ENCODE data around the gene HAS3.
A peak's percentile ranks its signal among the peaks of the same experiment; 100 is the strongest.

The HAS3 gene

DNA sequence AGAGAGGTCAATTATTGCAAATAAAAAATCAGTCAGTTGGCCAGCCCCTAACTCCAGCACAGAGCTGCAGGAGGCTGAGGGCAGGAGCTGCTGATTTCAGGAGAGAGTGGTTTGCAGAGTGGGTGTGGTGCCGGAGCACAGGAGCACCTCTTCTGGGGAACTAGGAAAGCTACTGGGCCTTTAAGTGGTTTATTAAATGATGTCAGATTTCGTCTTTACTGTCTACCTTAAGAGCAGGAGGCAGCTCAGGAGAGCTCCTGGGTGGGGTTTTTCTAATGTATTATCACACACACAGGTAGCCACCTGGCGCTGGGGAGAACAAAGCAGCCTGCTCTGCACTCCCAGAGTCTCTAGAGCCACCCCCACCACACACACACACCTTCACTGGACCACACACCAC, 11.5 kb upstream of the HAS3 start:
- DNase-seq, result no peak

GRCh38 chr16:69094501-69094900, 11.0 kb upstream of the HAS3 start:
- no peak for DNase-seq

DNA sequence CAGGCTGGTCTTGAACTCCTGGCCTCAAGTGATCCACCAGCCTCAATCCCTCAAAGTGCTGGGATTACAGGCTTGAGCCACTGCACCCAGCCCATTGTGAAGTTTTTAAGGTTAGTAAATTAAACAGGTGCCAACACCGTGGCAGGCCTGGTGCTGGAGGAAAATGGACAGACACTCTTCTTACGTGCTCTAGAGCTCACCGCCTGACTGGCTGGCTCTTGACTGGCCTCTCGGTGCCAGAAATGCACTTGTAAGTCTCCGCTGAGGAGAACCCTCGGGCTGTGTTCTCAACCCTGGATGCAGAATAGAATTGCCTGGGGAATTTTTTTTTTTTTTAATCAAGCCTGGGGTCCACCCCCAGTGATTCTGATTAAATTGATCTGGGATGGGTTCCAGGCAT, 10.3 kb upstream of the HAS3 start:
- no peak for DNase-seq

- DNase-seq, result no peak
Observed at GRCh38 chr16:69100071-69100691, 5.3 kb upstream of the HAS3 start.

DNA sequence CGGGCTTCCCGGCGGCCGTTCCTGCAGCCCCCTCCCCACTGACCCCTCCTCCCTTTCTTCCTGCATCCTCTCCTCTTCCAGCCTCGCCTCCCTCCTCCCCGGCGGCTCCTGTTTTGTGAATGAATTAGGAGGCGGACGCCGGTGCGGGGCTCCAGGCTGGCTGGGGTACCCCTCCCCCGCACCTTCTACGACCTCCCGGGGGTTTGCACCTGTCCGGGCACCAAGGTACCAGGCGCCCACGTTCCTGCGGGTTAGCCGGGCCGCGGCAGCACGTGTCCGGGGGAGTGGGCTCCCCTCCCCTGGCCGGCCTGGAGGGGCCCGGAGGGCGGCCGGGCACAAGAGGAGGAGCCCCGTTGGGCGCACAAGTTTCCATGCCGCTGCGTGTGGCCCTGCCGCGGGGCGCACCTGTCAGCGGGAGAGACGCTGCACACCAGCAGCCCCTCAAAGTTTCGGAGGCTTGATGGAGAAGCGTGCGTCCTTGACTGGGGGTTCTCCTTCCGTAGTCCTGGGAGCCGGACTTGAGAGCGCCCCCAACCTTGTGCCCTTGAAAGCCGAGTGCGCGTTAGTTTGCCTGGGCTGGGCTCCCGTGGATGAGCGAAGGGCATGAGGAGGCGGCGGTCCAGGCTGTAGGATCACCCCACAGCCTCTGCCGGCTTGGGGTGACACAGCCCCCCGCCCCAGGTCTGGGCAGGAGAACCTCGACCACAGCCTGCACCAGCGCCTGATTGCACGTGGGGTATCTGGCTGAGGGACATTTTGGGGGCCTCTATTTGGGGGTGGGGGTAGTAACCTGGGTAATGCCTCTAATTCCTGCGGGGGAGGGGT, 1.2 kb downstream of the HAS3 start:
- DNase-seq, result no peak

DNA sequence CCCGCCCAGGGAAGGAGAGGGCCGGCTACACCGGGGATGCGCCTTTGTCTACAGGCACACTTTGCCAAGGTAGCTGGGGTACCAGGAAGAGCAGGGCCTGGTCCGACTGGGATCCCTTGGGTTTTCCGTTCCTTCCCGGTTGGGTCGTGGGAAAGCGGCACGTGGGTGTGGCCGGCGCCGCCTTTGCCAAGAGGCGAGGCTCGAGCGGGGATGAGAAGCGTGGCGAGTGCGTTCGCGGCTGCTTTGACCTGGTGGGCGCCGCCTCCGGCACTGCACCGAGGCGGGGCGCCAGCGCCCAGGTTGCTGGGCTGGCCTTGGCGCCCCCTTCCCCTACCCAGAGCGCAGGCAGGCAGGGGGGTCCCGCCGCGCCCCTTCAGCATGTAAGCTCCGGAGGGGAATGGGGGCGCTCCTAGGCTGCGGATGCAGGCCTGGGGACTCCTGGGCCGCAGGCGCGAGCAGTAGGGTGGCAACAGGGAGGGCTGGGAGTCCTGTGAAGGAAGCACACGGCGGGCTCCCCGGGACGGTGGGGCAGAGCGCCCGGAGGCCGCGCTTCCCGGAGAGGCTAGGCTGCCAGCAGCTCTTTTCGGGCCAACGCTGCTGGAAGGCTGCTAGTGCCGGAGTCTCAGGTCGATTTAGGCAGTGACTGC, 2.0 kb downstream of the HAS3 start:
- DNase-seq, result no peak

GRCh38 chr16:69108064-69108904, 2.8 kb downstream of the HAS3 start:
- DNase-seq, result no peak

DNA sequence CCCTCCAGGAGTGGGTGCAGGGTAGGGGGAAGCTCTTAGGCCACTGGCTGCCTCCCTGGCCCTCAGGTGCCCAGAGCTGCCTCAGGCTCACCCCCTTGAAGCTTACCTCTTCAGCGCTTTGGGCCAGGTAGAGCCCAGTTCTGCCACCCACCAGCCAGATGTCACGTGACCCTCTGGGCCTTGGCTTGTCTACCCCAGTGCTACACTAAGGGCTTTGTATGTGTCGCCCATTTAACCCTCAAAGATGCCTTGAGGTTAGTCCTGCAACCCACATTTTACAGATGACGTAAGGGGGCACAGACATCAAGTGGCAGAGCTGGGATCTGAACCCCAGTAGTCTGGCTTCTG, 3.4 kb downstream of the HAS3 start:
- no peak for DNase-seq

DNA sequence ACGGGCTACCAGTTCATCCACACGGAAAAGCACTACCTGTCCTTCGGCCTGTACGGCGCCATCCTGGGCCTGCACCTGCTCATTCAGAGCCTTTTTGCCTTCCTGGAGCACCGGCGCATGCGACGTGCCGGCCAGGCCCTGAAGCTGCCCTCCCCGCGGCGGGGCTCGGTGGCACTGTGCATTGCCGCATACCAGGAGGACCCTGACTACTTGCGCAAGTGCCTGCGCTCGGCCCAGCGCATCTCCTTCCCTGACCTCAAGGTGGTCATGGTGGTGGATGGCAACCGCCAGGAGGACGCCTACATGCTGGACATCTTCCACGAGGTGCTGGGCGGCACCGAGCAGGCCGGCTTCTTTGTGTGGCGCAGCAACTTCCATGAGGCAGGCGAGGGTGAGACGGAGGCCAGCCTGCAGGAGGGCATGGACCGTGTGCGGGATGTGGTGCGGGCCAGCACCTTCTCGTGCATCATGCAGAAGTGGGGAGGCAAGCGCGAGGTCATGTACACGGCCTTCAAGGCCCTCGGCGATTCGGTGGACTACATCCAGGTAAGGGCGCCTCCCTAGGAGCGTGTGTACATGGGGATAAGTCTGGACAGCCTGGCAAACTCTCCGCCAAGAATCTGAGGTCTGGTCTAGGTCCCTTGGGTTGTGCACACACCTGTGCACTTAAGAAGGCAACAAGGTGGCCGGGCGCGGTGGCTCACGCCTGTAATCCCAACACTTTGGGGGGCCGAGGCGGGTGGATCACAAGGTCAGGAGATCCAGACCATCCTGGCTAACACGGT, 4.2 kb downstream of the HAS3 start:
- DNase-seq, result no peak

GRCh38 chr16:69110406-69110805, 5.0 kb downstream of the HAS3 start:
- DNase-seq, result no peak

GRCh38 chr16:69111216-69111875, 5.9 kb downstream of the HAS3 start:
- no peak for DNase-seq

- no peak for DNase-seq
Observed at GRCh38 chr16:69111876-69112230, 6.4 kb downstream of the HAS3 start.

GRCh38 chr16:69112285-69113129, 7.1 kb downstream of the HAS3 start:
- peak; percentile 42 for DNase-seq

- no peak for DNase-seq
Observed at GRCh38 chr16:69113216-69113615, 7.8 kb downstream of the HAS3 start.

GRCh38 chr16:69114346-69114975, 9.0 kb downstream of the HAS3 start:
- no peak for DNase-seq

DNA sequence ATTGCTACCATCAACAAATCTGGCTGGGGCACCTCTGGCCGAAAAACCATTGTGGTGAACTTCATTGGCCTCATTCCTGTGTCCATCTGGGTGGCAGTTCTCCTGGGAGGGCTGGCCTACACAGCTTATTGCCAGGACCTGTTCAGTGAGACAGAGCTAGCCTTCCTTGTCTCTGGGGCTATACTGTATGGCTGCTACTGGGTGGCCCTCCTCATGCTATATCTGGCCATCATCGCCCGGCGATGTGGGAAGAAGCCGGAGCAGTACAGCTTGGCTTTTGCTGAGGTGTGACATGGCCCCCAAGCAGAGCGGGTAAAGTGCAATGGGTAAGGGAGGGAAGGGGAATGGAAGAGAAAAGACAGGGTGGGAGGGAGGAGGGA, 9.5 kb downstream of the HAS3 start:
- DNase-seq, result no peak

- no peak for DNase-seq
Observed at GRCh38 chr16:69115361-69115760, 9.9 kb downstream of the HAS3 start.

DNA sequence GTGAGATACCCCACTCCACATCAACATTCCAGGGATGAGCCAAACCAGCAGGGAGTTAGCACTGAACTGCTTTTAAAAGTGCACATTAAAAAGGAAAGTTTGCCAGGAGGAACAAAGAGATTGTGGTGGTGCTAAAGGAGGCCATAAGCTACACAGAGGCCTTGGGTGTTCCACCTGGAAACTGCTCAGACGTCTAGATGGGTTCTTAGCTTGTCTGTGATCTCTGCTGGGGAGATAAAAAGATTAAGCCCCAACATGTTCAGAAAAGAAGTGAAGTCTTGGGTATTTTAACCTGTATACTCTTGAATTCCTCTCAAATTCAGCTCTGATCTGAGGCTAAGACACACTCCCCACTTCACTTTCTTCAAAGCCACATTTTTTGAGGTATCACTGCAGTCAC, 10.4 kb downstream of the HAS3 start:
- DNase-seq, result no peak

GRCh38 chr16:69116256-69116875, 10.9 kb downstream of the HAS3 start:
- DNase-seq, result no peak

- DNase-seq, result no peak
Observed at GRCh38 chr16:69116906-69117305, 11.5 kb downstream of the HAS3 start.
